H1 (cell line): ENCODE data around the gene KLK12. TPM values are rescaled to one million over a fixed set of nuclear protein-coding genes. Genes with fewer than 3 reads are reported as not detected.
A peak's percentile ranks its signal among the peaks of the same experiment; 100 is the strongest.

Source experiments
- CTCF ChIA-PET: fragments of 300-600 bp; sonication (Branson Sonifier 250); formaldehyde crosslinking; loops from one replicate; lab custom pipeline; 2021; ENCODE audit not compliant: partially characterized antibody; lab: Charles Lee
- POLR2A ChIA-PET: fragments of 300-600 bp; sonication (Branson Sonifier 250); formaldehyde crosslinking; loops from one replicate; lab custom pipeline; 2021; ENCODE audit warnings: inconsistent platforms; ENCODE audit not compliant: partially characterized antibody; lab: Charles Lee
- DNase-seq, 2 experiments: peaks; one replicate each; pipeline versions ENCODE4 v3.0.0 to v3.0.0-alpha.2; 2010 to 2022; ENCODE audit warnings: low spot score in 2 of 2, low read depth in 1 of 2, mixed read lengths in 1 of 2
- FAIRE-seq: peaks from 2 replicates; lab custom pipeline; 2011; peaks lifted over from hg19 to GRCh38; lab: Jason Lieb, UNC
- H2AFZ ChIP-seq: 2 replicates; pipeline ENCODE4 v1.8.1; 2012; ENCODE audit warnings: low read length, inconsistent platforms
- H2AK5ac ChIP-seq: 2 replicates; pipeline ENCODE4 v1.6.1; 2013; ENCODE audit warnings: low read depth, low read length
- H2BK120ac ChIP-seq: replicated peaks from 2 replicates; pipeline ENCODE3; 2013; ENCODE audit warnings: low read depth, low read length, inconsistent platforms
- H2BK12ac ChIP-seq: 2 replicates; pipeline ENCODE4 v1.6.1; 2013; ENCODE audit warnings: low read depth, low read length
- H2BK15ac ChIP-seq: 2 replicates; pipeline ENCODE4 v1.6.1; 2013; ENCODE audit warnings: low read length
- H2BK20ac ChIP-seq: 2 replicates; pipeline ENCODE4 v1.6.1; 2013; ENCODE audit warnings: low read length
- H2BK5ac ChIP-seq: 2 replicates; pipeline ENCODE4 v1.6.1; 2013; ENCODE audit warnings: low read depth, low read length
- H3K14ac ChIP-seq: 2 replicates; pipeline ENCODE4 v1.6.1; 2013; ENCODE audit warnings: inconsistent platforms; ENCODE audit not compliant: insufficient read length
- H3K18ac ChIP-seq: 2 replicates; pipeline ENCODE4 v1.6.1; 2013; ENCODE audit warnings: low read length; ENCODE audit errors: extremely low read depth
- H3K23ac ChIP-seq: 2 replicates; pipeline ENCODE4 v1.6.1; 2013; ENCODE audit warnings: inconsistent platforms; ENCODE audit not compliant: insufficient read length
- H3K23me2 ChIP-seq: 2 replicates; pipeline ENCODE4 v1.6.1; 2013; ENCODE audit warnings: low read depth, low read length
- H3K27ac ChIP-seq: 2 replicates; pipeline ENCODE4 v1.6.1; 2011; ENCODE audit warnings: low read depth, low read length, inconsistent platforms
- H3K27me3 ChIP-seq, 4 experiments: replicated peaks in 1 of 4; 1 replicate in 1 of 4; 2 replicates in 3 of 4; pipeline versions ENCODE4 v1.6.1 to v1.8.1; 2011 to 2013; ENCODE audit warnings: low read length in 3 of 4, mild to moderate bottlenecking in 3 of 4, inconsistent platforms in 2 of 4, mixed read lengths in 2 of 4, moderate library complexity in 1 of 4; ENCODE audit not compliant: control insufficient read depth in 3 of 4, insufficient read depth in 3 of 4; ENCODE audit errors: extremely low read depth in 1 of 4
- H3K36me3 ChIP-seq, 4 experiments: 2 replicates each; pipeline versions ENCODE4 v1.6.1 to v1.8.1; 2011 to 2013; ENCODE audit warnings: mild to moderate bottlenecking in 4 of 4, low read length in 3 of 4, moderate library complexity in 2 of 4, control low read depth in 1 of 4, inconsistent platforms in 1 of 4; ENCODE audit not compliant: insufficient read depth in 4 of 4, control insufficient read depth in 2 of 4
- H3K4ac ChIP-seq: replicated peaks from 2 replicates; pipeline ENCODE3; 2013; ENCODE audit warnings: low read length, low read depth, mixed read lengths, inconsistent platforms; ENCODE audit not compliant: insufficient read length
- H3K4me1 ChIP-seq, 4 experiments: replicated peaks in 1 of 4; 1 replicate in 1 of 4; 2 replicates in 3 of 4; pipeline versions ENCODE4 v1.6.1 to v1.8.1; 2011 to 2013; ENCODE audit warnings: low read length in 3 of 4, inconsistent platforms in 2 of 4, mixed read lengths in 1 of 4; ENCODE audit not compliant: insufficient read depth in 4 of 4, control insufficient read depth in 3 of 4
- H3K4me2 ChIP-seq, 2 experiments: 2 replicates each; pipeline versions ENCODE4 v1.6.1 to v1.8.1; 2011 to 2013; ENCODE audit warnings: low read depth in 2 of 2, low read length in 2 of 2, control low read depth in 1 of 2, inconsistent platforms in 1 of 2, mild to moderate bottlenecking in 1 of 2; ENCODE audit not compliant: insufficient read depth in 1 of 2
- H3K4me3 ChIP-seq, 4 experiments: fragments of 200-600, 300-600 bp in 1 of 4; sonication (generic), shearing (Covaris generic), sonication (Bioruptor Twin) in 1 of 4; 2 replicates each; pipeline versions ENCODE4 v1.5.1 to v1.8.1; 2011 to 2016; ENCODE audit warnings: low read length in 4 of 4, low read depth in 3 of 4, control low read depth in 2 of 4, inconsistent platforms in 2 of 4, mild to moderate bottlenecking in 2 of 4, mixed read lengths in 1 of 4, moderate library complexity in 1 of 4; ENCODE audit not compliant: insufficient read depth in 2 of 4; ENCODE audit errors: extremely low read depth in 1 of 4
- H3K56ac ChIP-seq: replicated peaks from 2 replicates; pipeline ENCODE3; 2013; ENCODE audit warnings: low read depth, mild to moderate bottlenecking, mixed read lengths, low read length, inconsistent platforms; ENCODE audit not compliant: insufficient read length
- H3K79me1 ChIP-seq: 2 replicates; pipeline ENCODE4 v1.6.1; 2013; ENCODE audit warnings: low read depth, low read length, control low read depth
- H3K79me2 ChIP-seq, 2 experiments: 2 replicates each; pipeline versions ENCODE4 v1.6.1 to v1.8.1; 2012 to 2013; ENCODE audit warnings: low read length in 2 of 2, mild to moderate bottlenecking in 2 of 2, inconsistent platforms in 1 of 2; ENCODE audit not compliant: insufficient read depth in 2 of 2, control insufficient read depth in 1 of 2
- H3K9ac ChIP-seq, 4 experiments: replicated peaks in 1 of 4; 1 replicate in 1 of 4; 2 replicates in 3 of 4; pipeline versions ENCODE4 v1.6.1 to v1.8.1; 2011 to 2013; ENCODE audit warnings: low read depth in 3 of 4, low read length in 3 of 4, control low read depth in 2 of 4, mild to moderate bottlenecking in 2 of 4, moderate library complexity in 2 of 4, inconsistent platforms in 1 of 4; ENCODE audit errors: extremely low read depth in 1 of 4
- H3K9me3 ChIP-seq, 2 experiments: 2 replicates each; pipeline versions ENCODE4 v1.6.1 to v1.8.1; 2012 to 2013; ENCODE audit warnings: mild to moderate bottlenecking in 2 of 2, moderate library complexity in 2 of 2, control low read depth in 1 of 2, inconsistent platforms in 1 of 2, low read depth in 1 of 2, low read length in 1 of 2, mixed read lengths in 1 of 2; ENCODE audit not compliant: insufficient read depth in 2 of 2
- H4K20me1 ChIP-seq, 2 experiments: replicated peaks in 1 of 2; 2 replicates each; pipeline versions ENCODE3 to v1.8.1; 2011 to 2013; ENCODE audit warnings: inconsistent platforms in 2 of 2, low read length in 2 of 2, mild to moderate bottlenecking in 1 of 2; ENCODE audit not compliant: insufficient read depth in 2 of 2, control insufficient read depth in 1 of 2
- H4K5ac ChIP-seq: 2 replicates; pipeline ENCODE4 v1.6.1; 2013; ENCODE audit warnings: low read length, low read depth, mixed read lengths, inconsistent platforms; ENCODE audit not compliant: insufficient read length
- H4K8ac ChIP-seq: 2 replicates; pipeline ENCODE4 v1.8.0; 2013; ENCODE audit warnings: mild to moderate bottlenecking, moderate library complexity, low read length, inconsistent platforms; ENCODE audit not compliant: insufficient read depth; ENCODE audit errors: extremely low read depth
- H4K91ac ChIP-seq: replicated peaks from 2 replicates; pipeline ENCODE3; 2013; ENCODE audit warnings: low read length, mixed read lengths, inconsistent platforms; ENCODE audit not compliant: insufficient read length
- BACH1 ChIP-seq: IDR thresholded peaks from 2 replicates; pipeline ENCODE4 v1.6.1; 2012; ENCODE audit warnings: low read length, improper control_type of control experiment
- GABPA ChIP-seq: IDR thresholded peaks from 2 replicates; pipeline ENCODE4 v1.6.1; 2011; ENCODE audit warnings: mild to moderate bottlenecking, low read length, moderate library complexity, borderline replicate concordance; ENCODE audit not compliant: insufficient read depth
- GTF2F1 ChIP-seq: IDR thresholded peaks from 2 replicates; pipeline ENCODE4 v1.6.1; 2012; ENCODE audit warnings: low read depth, low read length, improper control_type of control experiment, borderline replicate concordance
- HDAC2 ChIP-seq, 2 experiments: fragments of 300-600 bp in 1 of 2; sonication (generic) in 1 of 2; IDR thresholded peaks; 2 replicates each; pipeline ENCODE4 v1.6.1; 2011 to 2012; ENCODE audit warnings: low read depth in 2 of 2, low read length in 2 of 2, mild to moderate bottlenecking in 2 of 2, moderate library complexity in 2 of 2, borderline replicate concordance in 1 of 2, inconsistent platforms in 1 of 2
- POLR2A ChIP-seq, 2 experiments: IDR thresholded peaks; 1 replicate in 1 of 2; 2 replicates in 1 of 2; pipeline ENCODE4 v1.6.1; 2011; ENCODE audit warnings: low read depth in 2 of 2, low read length in 2 of 2, mild to moderate bottlenecking in 2 of 2; ENCODE audit errors: control extremely low read depth in 1 of 2
- SIX5 ChIP-seq: IDR thresholded peaks from 2 replicates; pipeline ENCODE4 v1.6.1; 2011; ENCODE audit warnings: mild to moderate bottlenecking, low read depth, low read length
- SP1 ChIP-seq: IDR thresholded peaks from 2 replicates; pipeline ENCODE4 v1.6.1; 2011; ENCODE audit warnings: low read depth, low read length
- YY1 ChIP-seq: IDR thresholded peaks from 2 replicates; pipeline ENCODE4 v1.6.1; 2011; ENCODE audit warnings: low read depth, mild to moderate bottlenecking, low read length
- WGBS, 2 experiments: shearing (Covaris generic) in 1 of 2; methylation state at CpG; one replicate each; pipeline versions ENCODE4 v1.1.6 to v1.1.7; 2013 to 2015; ENCODE audit warnings: low lambda C conversion rate in 2 of 2, mixed read lengths in 2 of 2, inconsistent platforms in 1 of 2, low coverage in 1 of 2, missing lambda C conversion rate in 1 of 2; ENCODE audit not compliant: insufficient replicate concordance in 2 of 2, insufficient coverage in 1 of 2, insufficient read length in 1 of 2; ENCODE audit errors: extremely low coverage in 1 of 2, missing lambda C conversion rate in 1 of 2; 5-methylcytosine and 5-hydroxymethylcytosine counted together
- polyA plus RNA-seq, 7 experiments: library from polyadenylated mRNA; depleted of rRNA in 3 of 7; stranded (reverse) in 5 of 7; unstranded in 2 of 7; fragments of >200 nt in 5 of 7; fragments of 200-250 nt in 2 of 7; gene quantifications; 1 replicate in 5 of 7; 2 replicates in 1 of 7; 4 replicates in 1 of 7; pipeline versions ENCODE4 v1.2.1 to v1.2.3, GENCODE V29; 2011 to 2013; ENCODE audit warnings: missing spikeins in 2 of 7, mixed read lengths in 2 of 7
- total RNA-seq: library from RNA; stranded (reverse); fragmentation: NEBNext Ultra II Directional; extraction: Animal tissue kit (Norgen Biotek cat#: 25700); gene quantifications from 2 replicates; pipeline ENCODE4 v1.2.1, GENCODE V29; 2021

Gene KLK12
- total and polyA plus RNA-seq, 2 of the 8 experiments (the other 6 are each of a cell fraction or from before 2014, with no cell fraction given): 0.24 TPM; not detected in 1

DNA sequence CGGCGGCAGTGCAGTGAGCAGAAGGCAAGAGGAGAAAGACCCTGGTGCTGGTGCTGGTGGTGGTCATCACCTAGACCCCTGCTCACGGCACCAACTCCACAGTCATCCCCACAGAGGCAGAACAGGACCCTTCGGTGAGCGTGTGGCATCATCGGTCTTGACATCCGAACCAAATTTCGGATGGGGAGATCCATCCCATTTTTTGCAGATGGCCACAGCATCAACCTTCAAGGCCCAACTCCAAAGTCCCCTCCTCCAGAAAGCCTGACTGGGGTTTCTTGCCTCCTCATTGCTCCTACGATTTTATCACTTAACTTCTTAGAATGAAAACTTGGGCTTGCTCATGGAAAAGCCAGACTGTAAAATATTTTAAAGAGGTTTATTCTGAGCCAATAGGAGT lies 8.7 kb upstream of the KLK12 start:
- POLR2A ChIA-PET: interaction anchor here (1.1 to 1.4 kb wide), 2 partner anchors 26 kb away, joined by 3 to 4 read pairs; no protein-coding TSS in a partner anchor
- peaks cover 0 to 14% (median 7%) of the 10 kb centered on the region in 4 experiments; a peak in 4 of 7 replicates for H3K4me1 ChIP-seq
- no peak overlapping the region for H3K27ac ChIP-seq
- H3K79me1 ChIP-seq: no peaks in the 10 kb centered on the region
- 0 out of 2 replicates have a peak overlapping the region, but pooled peaks have one; percentile 52 for H2BK5ac ChIP-seq
- WGBS, 2 experiments: 83% methylated on average over 9 of the region's 9 CpGs; no CpG with 5 or more reads in 1 of the 2 experiments
- no peaks in the 10 kb centered on the region for H4K20me1 ChIP-seq
- H4K5ac ChIP-seq: no peak overlapping the region
- peak overlapping the region; percentile 91; the same call in 1 of the 2 replicates for H2AK5ac ChIP-seq
- H2AFZ ChIP-seq: peak overlapping the region; percentile 89
- peak overlapping the region; percentile 63; the same call in 1 of the 2 replicates for H3K18ac ChIP-seq
- H3K79me2 ChIP-seq: no peaks in the 10 kb centered on the region
- peak overlapping the region; percentile 61; the same call in 1 of the 2 replicates for H2BK20ac ChIP-seq
- H4K8ac ChIP-seq: no peak overlapping the region; the same call in 1 of the 2 replicates
- H4K91ac ChIP-seq: peak overlapping the region; percentile 93
- no peaks in the 10 kb centered on the region for H3K9me3 ChIP-seq
- H2BK15ac ChIP-seq: no peak overlapping the region; the same call in 1 of the 2 replicates
- H3K27me3 ChIP-seq: no peaks in the 10 kb centered on the region
- H3K4ac ChIP-seq: no peak overlapping the region
- H3K23ac ChIP-seq: no peak overlapping the region
- CTCF ChIA-PET: interaction anchor here (0.5 to 6.7 kb wide), 5 partner anchors 23 to 505 kb away, joined by 3 to 54 read pairs (median 5); partner anchors contain the start of gene KLK10
- H3K9ac ChIP-seq: no peak overlapping the region
- H3K56ac ChIP-seq: no peak overlapping the region
- H3K23me2 ChIP-seq: no peaks in the 10 kb centered on the region; the same call in 1 of the 2 replicates
- DNase-seq (no peak), FAIRE-seq (no peak)
- no peak overlapping the region for H3K14ac ChIP-seq
- peak overlapping the region; percentile 16 for H2BK120ac ChIP-seq
- no peak for TF ChIP-seq SIX5
- no peak for TF ChIP-seq YY1
- TF ChIP-seq BACH1: no peak
- TF ChIP-seq SP1: no peak
- no peak for TF ChIP-seq GTF2F1
- TF ChIP-seq HDAC2 (IDR thresholded peaks at IDR 0.05; ENCODE audit: borderline replicate concordance in 1 of 2, low read depth in 2 of 2, low read length in 2 of 2): no peak
- no peak for TF ChIP-seq POLR2A (IDR thresholded peaks at IDR 0.05; ENCODE audit: control extremely low read depth in 1 of 2, low read depth in 2 of 2, low read length in 2 of 2)
- TF ChIP-seq GABPA: no peak
- TF ChIP-seq, all 59 proteins: peak for 0
- Histone ChIP-seq H3K4me3 (no peak overlapping the region), H3K4me2 (peak overlapping the region; percentile 15 to 16; a peak in 1 of 4 replicates), H2BK12ac (peak overlapping the region; percentile 95; the same call in 1 of the 2 replicates), H3K36me3 (no peaks in the 10 kb centered on the region)
